Endothelial cell (in vitro differentiated cells): ENCODE results near the gene SLC17A6. TPM values are rescaled to one million over a fixed set of nuclear protein-coding genes. Genes with fewer than 3 reads are reported as not detected.

Experiments
- DNase-seq: peaks from one replicate; pipeline ENCODE4 v3.0.0; 2021; ENCODE audit warnings: low spot score
- H3K27ac Mint-ChIP-seq: one replicate; pipeline ENCODE4 v1.8.0; 2021; ENCODE audit warnings: mixed read lengths, inconsistent platforms; ENCODE audit not compliant: unreplicated experiment
- H3K27me3 Mint-ChIP-seq: one replicate; pipeline ENCODE4 v1.8.0; 2021; ENCODE audit warnings: mild to moderate bottlenecking, moderate library complexity, mixed read lengths, inconsistent platforms; ENCODE audit not compliant: unreplicated experiment
- H3K36me3 Mint-ChIP-seq: one replicate; pipeline ENCODE4 v1.8.0; 2021; ENCODE audit warnings: mild to moderate bottlenecking, low read depth, mixed read lengths, inconsistent platforms; ENCODE audit not compliant: unreplicated experiment
- H3K4me1 Mint-ChIP-seq: one replicate; pipeline ENCODE4 v1.8.0; 2021; ENCODE audit warnings: mild to moderate bottlenecking, mixed read lengths, inconsistent platforms; ENCODE audit not compliant: unreplicated experiment
- H3K4me3 Mint-ChIP-seq: one replicate; pipeline ENCODE4 v1.8.0; 2021; ENCODE audit warnings: mild to moderate bottlenecking, mixed read lengths, inconsistent platforms; ENCODE audit not compliant: unreplicated experiment
- H3K9me3 Mint-ChIP-seq: one replicate; pipeline ENCODE4 v1.8.0; 2021; ENCODE audit warnings: mixed read lengths, inconsistent platforms; ENCODE audit not compliant: unreplicated experiment
- total RNA-seq: library from RNA; stranded (reverse); fragmentation: NEBNext Ultra II Directional; extraction: Animal tissue kit (Norgen Biotek cat#: 25700); gene quantifications from one replicate; pipeline ENCODE4 v1.2.1, GENCODE V29; 2021; ENCODE audit not compliant: unreplicated experiment
- TF ChIP-seq, protein P1 (sequence below): fragments of 200-600 bp; sonication (generic); IDR thresholded peaks from one replicate; pipeline ENCODE4 v1.5.0; 2021; ENCODE audit warnings: antibody characterized with exemption; ENCODE audit not compliant: unreplicated experiment

SLC17A6 gene
- total RNA-seq, 1 donor from 2014 or later: not detected

DNA sequence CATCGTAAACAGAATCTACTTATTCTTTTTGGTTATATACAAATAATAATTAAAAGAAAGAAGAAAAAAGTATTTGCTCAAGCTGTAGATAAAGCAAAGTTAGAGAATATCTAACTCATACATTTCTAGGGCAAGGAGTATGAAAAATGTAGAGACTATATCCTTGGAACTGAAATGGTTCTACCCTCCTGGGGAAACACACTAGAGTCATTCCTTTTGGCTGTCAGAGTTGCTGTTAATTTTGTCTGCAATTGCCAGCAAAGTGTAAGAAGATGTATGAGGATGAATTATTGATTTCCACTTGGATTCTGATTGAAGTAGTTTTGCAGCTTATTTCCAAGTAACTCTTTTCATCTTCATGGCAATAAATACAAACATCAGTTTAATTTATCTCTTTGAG is 69.1 kb downstream of the SLC17A6 start:
- no peak for DNase-seq
- TF ChIP-seq, protein P1, sequence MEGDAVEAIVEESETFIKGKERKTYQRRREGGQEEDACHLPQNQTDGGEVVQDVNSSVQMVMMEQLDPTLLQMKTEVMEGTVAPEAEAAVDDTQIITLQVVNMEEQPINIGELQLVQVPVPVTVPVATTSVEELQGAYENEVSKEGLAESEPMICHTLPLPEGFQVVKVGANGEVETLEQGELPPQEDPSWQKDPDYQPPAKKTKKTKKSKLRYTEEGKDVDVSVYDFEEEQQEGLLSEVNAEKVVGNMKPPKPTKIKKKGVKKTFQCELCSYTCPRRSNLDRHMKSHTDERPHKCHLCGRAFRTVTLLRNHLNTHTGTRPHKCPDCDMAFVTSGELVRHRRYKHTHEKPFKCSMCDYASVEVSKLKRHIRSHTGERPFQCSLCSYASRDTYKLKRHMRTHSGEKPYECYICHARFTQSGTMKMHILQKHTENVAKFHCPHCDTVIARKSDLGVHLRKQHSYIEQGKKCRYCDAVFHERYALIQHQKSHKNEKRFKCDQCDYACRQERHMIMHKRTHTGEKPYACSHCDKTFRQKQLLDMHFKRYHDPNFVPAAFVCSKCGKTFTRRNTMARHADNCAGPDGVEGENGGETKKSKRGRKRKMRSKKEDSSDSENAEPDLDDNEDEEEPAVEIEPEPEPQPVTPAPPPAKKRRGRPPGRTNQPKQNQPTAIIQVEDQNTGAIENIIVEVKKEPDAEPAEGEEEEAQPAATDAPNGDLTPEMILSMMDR: no peak
- no peaks in the 10 kb centered on the region for H3K4me1 Mint-ChIP-seq
- H3K4me3 Mint-ChIP-seq: no peak overlapping the region
- no peaks in the 10 kb centered on the region for H3K27me3 Mint-ChIP-seq
- H3K36me3 Mint-ChIP-seq: no peaks in the 10 kb centered on the region
- no peak overlapping the region for H3K27ac Mint-ChIP-seq
- H3K9me3 Mint-ChIP-seq: no peaks in the 10 kb centered on the region

DNA sequence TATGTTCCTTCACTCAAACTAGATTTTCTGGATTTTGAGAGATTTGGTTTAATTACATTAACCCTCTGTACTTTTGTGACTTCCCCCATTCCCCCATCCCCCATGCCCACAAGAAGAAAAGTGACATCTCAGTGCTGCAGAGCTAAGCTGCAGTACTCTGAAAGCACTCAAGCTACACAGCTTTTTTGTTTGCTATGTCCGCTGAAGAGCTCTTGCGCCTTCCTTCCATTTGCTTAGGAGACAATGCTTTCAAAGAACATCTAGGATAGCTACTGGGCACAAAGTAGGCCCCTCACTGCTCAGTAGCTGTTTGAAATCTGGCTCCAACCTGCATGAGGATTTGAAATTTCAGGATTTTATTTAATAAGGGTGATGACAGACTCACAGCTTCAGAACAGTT is 69.7 kb downstream of the SLC17A6 start:
- no peaks in the 10 kb centered on the region for H3K27me3 Mint-ChIP-seq
- no peak for DNase-seq
- no peaks in the 10 kb centered on the region for H3K36me3 Mint-ChIP-seq
- H3K4me3 Mint-ChIP-seq: no peak overlapping the region
- TF ChIP-seq, protein P1: no peak
- no peaks in the 10 kb centered on the region for H3K9me3 Mint-ChIP-seq
- no peak overlapping the region for H3K27ac Mint-ChIP-seq
- H3K4me1 Mint-ChIP-seq: no peaks in the 10 kb centered on the region

DNA sequence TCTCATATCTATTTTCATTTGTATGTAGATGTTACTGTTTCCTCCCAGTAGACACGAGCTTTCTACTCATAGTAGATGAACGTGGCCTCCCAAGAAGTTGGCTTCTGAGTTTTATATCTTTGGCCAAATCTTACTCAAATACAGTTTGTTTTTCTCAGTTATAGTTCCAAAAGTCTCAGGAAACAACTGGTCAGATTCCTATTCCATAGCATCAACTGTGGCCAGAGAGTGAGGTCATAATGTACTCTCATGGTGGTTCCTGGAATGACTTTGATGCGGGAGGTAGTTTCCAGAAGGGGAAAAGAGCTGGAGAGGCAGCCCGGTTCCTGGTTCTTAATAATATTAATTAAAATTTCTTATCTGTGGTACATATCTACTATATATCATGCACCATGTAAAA is 77.3 kb downstream of the SLC17A6 start:
- TF ChIP-seq, protein P1: no peak
- Mint-ChIP-seq H3K9me3 (no peaks in the 10 kb centered on the region), H3K27ac (no peak overlapping the region), H3K4me1 (no peaks in the 10 kb centered on the region), H3K36me3 (no peaks in the 10 kb centered on the region), H3K27me3 (no peaks in the 10 kb centered on the region), H3K4me3 (no peak overlapping the region)
- no peak for DNase-seq

DNA sequence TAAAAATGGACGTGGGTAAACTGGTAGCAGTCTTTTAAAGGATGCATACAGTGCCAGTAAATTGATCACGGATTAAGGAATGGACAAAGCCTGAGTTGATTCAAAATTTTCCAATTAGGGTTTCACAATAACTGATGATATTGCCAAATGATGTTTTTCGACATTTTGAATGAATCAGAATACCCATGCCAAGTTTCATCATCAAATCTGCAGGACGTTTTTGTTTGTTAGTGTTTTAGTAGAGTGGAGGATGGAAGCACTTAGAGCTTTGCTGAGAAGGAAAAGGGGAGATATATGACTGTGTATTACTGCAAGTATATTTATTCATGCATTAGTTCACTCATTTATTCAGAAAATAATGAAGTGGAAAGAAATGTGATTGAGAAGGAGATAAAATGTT is 78.3 kb downstream of the SLC17A6 start:
- no peak for DNase-seq
- Mint-ChIP-seq H3K4me1 (no peaks in the 10 kb centered on the region), H3K27me3 (no peaks in the 10 kb centered on the region), H3K4me3 (no peak overlapping the region), H3K36me3 (no peaks in the 10 kb centered on the region), H3K27ac (no peak overlapping the region), H3K9me3 (no peaks in the 10 kb centered on the region)
- TF ChIP-seq, protein P1: no peak

DNA sequence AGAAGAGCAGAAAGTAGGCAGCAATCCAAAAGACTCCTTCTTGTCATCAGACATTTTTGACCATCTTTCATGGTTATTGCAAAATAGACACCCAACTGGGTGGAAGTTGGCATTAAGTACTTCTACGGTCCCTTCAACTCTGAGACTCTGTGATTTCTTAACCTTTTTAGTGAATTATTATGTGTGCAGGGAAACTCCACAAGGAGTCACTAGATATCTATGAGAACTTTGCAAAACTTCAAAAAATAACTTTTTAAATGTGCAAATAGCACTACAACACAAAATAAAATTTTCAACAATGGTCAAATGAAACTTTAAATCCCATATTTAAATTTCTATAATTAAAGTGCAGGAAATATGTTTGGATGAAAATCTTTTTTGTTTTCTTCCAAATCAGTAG is 88.7 kb downstream of the SLC17A6 start:
- Mint-ChIP-seq H3K27ac (no peak overlapping the region), H3K9me3 (no peaks in the 10 kb centered on the region), H3K4me3 (no peak overlapping the region), H3K27me3 (no peaks in the 10 kb centered on the region), H3K36me3 (no peaks in the 10 kb centered on the region), H3K4me1 (peaks cover 2% of the 10 kb centered on the region)
- no peak for DNase-seq
- TF ChIP-seq, protein P1: no peak

Other genes starting within 250 kb of the SLC17A6 start
- gene ANO5, start 145.3 kb upstream of the SLC17A6 start, total RNA-seq: 3.5 TPM